Measurements from ENCODE around the gene DARS2.

DNA sequence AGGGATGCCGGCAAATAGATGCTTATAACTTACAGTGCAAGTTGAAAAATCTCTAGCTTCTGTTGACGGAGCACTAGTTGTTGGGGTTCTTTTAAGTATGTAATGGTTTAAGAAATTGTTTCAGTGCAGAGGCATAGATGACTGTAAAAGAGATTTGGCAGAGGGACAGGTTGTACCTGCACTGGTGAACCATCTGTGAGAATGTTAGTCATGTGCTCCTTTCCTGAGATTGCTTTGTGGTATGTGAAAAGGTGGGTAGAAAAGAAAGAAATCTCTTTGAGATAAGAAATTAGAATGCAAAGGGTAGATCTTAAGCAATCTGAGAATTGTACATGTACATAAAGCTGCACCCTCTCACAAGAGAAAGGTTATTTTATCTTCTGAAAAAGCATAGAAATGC is 63.2 kb downstream of the DARS2 start:
- TF ChIP-seq, protein P1, sequence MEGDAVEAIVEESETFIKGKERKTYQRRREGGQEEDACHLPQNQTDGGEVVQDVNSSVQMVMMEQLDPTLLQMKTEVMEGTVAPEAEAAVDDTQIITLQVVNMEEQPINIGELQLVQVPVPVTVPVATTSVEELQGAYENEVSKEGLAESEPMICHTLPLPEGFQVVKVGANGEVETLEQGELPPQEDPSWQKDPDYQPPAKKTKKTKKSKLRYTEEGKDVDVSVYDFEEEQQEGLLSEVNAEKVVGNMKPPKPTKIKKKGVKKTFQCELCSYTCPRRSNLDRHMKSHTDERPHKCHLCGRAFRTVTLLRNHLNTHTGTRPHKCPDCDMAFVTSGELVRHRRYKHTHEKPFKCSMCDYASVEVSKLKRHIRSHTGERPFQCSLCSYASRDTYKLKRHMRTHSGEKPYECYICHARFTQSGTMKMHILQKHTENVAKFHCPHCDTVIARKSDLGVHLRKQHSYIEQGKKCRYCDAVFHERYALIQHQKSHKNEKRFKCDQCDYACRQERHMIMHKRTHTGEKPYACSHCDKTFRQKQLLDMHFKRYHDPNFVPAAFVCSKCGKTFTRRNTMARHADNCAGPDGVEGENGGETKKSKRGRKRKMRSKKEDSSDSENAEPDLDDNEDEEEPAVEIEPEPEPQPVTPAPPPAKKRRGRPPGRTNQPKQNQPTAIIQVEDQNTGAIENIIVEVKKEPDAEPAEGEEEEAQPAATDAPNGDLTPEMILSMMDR (IDR thresholded peaks at IDR 0.05), result no peak
- TF ChIP-seq POLR2AphosphoS5 (IDR thresholded peaks at IDR 0.05), result no peak
